HepG2 (cell line): ENCODE results near the gene ZBTB46. TPM values are rescaled to one million over a fixed set of nuclear protein-coding genes. Genes with fewer than 3 reads are reported as not detected.

ENCODE experiments used
- BHLHE40 ChIP-seq: IDR thresholded peaks from 2 replicates; pipeline ENCODE4 v1.6.1; 2011; ENCODE audit warnings: low read length, improper control_type of control experiment
- CCDC6 ChIP-seq: sonication (generic); formaldehyde crosslinking; IDR thresholded peaks from 2 replicates; pipeline ENCODE4 v1.8.1; 2022; ENCODE audit warnings: mild to moderate bottlenecking, missing genetic modification reagents, moderate library complexity
- DBP ChIP-seq: sonication (generic); formaldehyde crosslinking; IDR thresholded peaks from 2 replicates; pipeline ENCODE4 v1.4.0; 2020; ENCODE audit warnings: missing genetic modification reagents; ENCODE audit errors: not compliant biosample characterization
- E2F2 ChIP-seq: sonication (generic); formaldehyde crosslinking; IDR thresholded peaks from 2 replicates; pipeline ENCODE4 v1.4.0; 2020; ENCODE audit warnings: missing genetic modification reagents, borderline replicate concordance
- FOSL1 ChIP-seq: sonication (generic); formaldehyde crosslinking; IDR thresholded peaks from 2 replicates; pipeline ENCODE4 v1.9.0; 2021; ENCODE audit warnings: missing genetic modification reagents, borderline replicate concordance
- KLF11 ChIP-seq: IDR thresholded peaks from 2 replicates; pipeline ENCODE4 v1.6.1; 2016; ENCODE audit warnings: missing compliant biosample characterization
- MAFG ChIP-seq: sonication (generic); formaldehyde crosslinking; IDR thresholded peaks from 2 replicates; pipeline ENCODE4 v1.5.1; 2020; ENCODE audit warnings: mild to moderate bottlenecking, missing genetic modification reagents
- MTA3 ChIP-seq: sonication (generic); formaldehyde crosslinking; IDR thresholded peaks from 2 replicates; pipeline ENCODE4 v1.4.0; 2020; ENCODE audit warnings: missing genetic modification reagents
- NCOR1 ChIP-seq: fragments of 200-600 bp; sonication (generic); IDR thresholded peaks from 2 replicates; pipeline ENCODE4 v1.7.0; 2017; ENCODE audit warnings: antibody characterized with exemption, low read length, borderline replicate concordance
- PHF5A ChIP-seq: IDR thresholded peaks from one replicate; pipeline ENCODE4 v1.6.1; 2018; ENCODE audit warnings: low read depth, missing genetic modification reagents; ENCODE audit not compliant: unreplicated experiment
- RAD21 ChIP-seq: fragments of 450-650 bp; formaldehyde crosslinking; IDR thresholded peaks from 2 replicates; pipeline ENCODE4 v1.5.0; 2020; ENCODE audit warnings: mild to moderate bottlenecking
- RXRA ChIP-seq: sonication (generic); formaldehyde crosslinking; IDR thresholded peaks from 2 replicates; pipeline ENCODE4 v1.5.1; 2020; ENCODE audit warnings: missing genetic modification reagents
- RXRB ChIP-seq: IDR thresholded peaks from 2 replicates; pipeline ENCODE4 v1.6.1; 2016; ENCODE audit warnings: borderline replicate concordance, missing genetic modification reagents, missing compliant biosample characterization
- SALL2 ChIP-seq: sonication (generic); formaldehyde crosslinking; IDR thresholded peaks from 2 replicates; pipeline ENCODE4 v1.8.1; 2023; ENCODE audit warnings: mild to moderate bottlenecking, missing genetic modification reagents, inconsistent platforms
- SNAPC5 ChIP-seq: sonication (generic); formaldehyde crosslinking; IDR thresholded peaks from 2 replicates; pipeline ENCODE4 v1.8.1; 2023; ENCODE audit warnings: mild to moderate bottlenecking, missing genetic modification reagents, borderline replicate concordance
- SRF ChIP-seq: IDR thresholded peaks from 2 replicates; pipeline ENCODE4 v1.6.1; 2011; ENCODE audit warnings: mild to moderate bottlenecking, low read depth, low read length, moderate library complexity
- SYNCRIP ChIP-seq: fragments of 200-400 bp; formaldehyde crosslinking; IDR thresholded peaks from 2 replicates; pipeline ENCODE4 v1.6.1; 2018; ENCODE audit warnings: mild to moderate bottlenecking, low read depth, low read length; ENCODE audit not compliant: insufficient read depth
- TCF7 ChIP-seq: sonication (generic); IDR thresholded peaks from 2 replicates; pipeline ENCODE4 v1.6.1; 2016; ENCODE audit warnings: antibody characterized with exemption, low read depth
- TFDP1 ChIP-seq: IDR thresholded peaks from 2 replicates; pipeline ENCODE4 v1.6.1; 2016; ENCODE audit warnings: missing compliant biosample characterization, missing genetic modification reagents, borderline replicate concordance
- ZBTB2 ChIP-seq: sonication (generic); formaldehyde crosslinking; IDR thresholded peaks from 2 replicates; pipeline ENCODE4 v1.8.0; 2022; ENCODE audit warnings: low read depth, missing genetic modification reagents
- ZFYVE20 ChIP-seq: sonication (generic); formaldehyde crosslinking; IDR thresholded peaks from 2 replicates; pipeline ENCODE4 v1.8.0; 2023; ENCODE audit warnings: low read depth, mild to moderate bottlenecking, moderate library complexity, missing genetic modification reagents, borderline replicate concordance
- ZKSCAN8 ChIP-seq: IDR thresholded peaks from 2 replicates; pipeline ENCODE4 v1.6.1; 2016; ENCODE audit warnings: borderline replicate concordance, missing genetic modification reagents, missing compliant biosample characterization
- ZNF138 ChIP-seq: sonication (generic); formaldehyde crosslinking; IDR thresholded peaks from 2 replicates; pipeline ENCODE4 v1.5.0; 2020; ENCODE audit warnings: mild to moderate bottlenecking, low read depth, missing genetic modification reagents
- ZNF431 ChIP-seq: sonication (generic); formaldehyde crosslinking; IDR thresholded peaks from 2 replicates; pipeline ENCODE4 v1.9.0; 2022; ENCODE audit warnings: missing genetic modification reagents, low read depth, mild to moderate bottlenecking, borderline replicate concordance
- ZNF441 ChIP-seq: sonication (generic); formaldehyde crosslinking; IDR thresholded peaks from 2 replicates; pipeline ENCODE4 v1.7.0; 2021; ENCODE audit warnings: missing genetic modification reagents, borderline replicate concordance
- ZSCAN12 ChIP-seq: sonication (generic); formaldehyde crosslinking; IDR thresholded peaks from 2 replicates; pipeline ENCODE4 v1.9.0; 2021; ENCODE audit warnings: mild to moderate bottlenecking, missing genetic modification reagents
- ZSCAN22 ChIP-seq: sonication (generic); formaldehyde crosslinking; IDR thresholded peaks from 2 replicates; pipeline ENCODE4 v1.4.0; 2020; ENCODE audit warnings: mild to moderate bottlenecking, missing genetic modification reagents
- polyA plus RNA-seq, 8 experiments: library from polyadenylated mRNA; depleted of rRNA in 3 of 8; stranded (reverse) in 7 of 8; unstranded in 1 of 8; fragments of >200 nt; fragmentation: Illumina TruSeq in 4 of 8; extraction: Trizol in 4 of 8; gene quantifications; 2 replicates each; pipeline versions ENCODE4 v1.2.1 to v1.2.3, GENCODE V29; 2011 to 2016; ENCODE audit warnings: low read depth in 4 of 8, missing spikeins in 1 of 8, mixed read lengths in 1 of 8; ENCODE audit not compliant: insufficient read depth in 1 of 8
- total RNA-seq, 5 experiments: library from RNA; depleted of rRNA; stranded (reverse); fragments of >200 nt; fragmentation: Illumina TruSeq; extraction: Trizol; gene quantifications; 2 replicates each; pipeline ENCODE4 v1.2.3, GENCODE V29; 2016; ENCODE audit warnings: low read depth in 1 of 5

The ZBTB46 gene
- total and polyA plus RNA-seq, 2 of the 13 experiments (the other 11 are each of a cell fraction or from before 2014, with no cell fraction given): 1.6 to 13.5 TPM

- TF ChIP-seq KLF11 (no peak), ZNF441 (CRISPR knock-in tag) (no peak), ZKSCAN8 (no peak), MAFG (no peak), ZNF431 (CRISPR knock-in tag) (no peak), NCOR1 (peak; percentile 83), ZBTB2 (CRISPR knock-in tag) (no peak; the same call in 1 of the 2 replicates), TCF7 (no peak), CCDC6 (CRISPR knock-in tag) (no peak), SALL2 (CRISPR knock-in tag) (no peak), DBP (CRISPR knock-in tag) (no peak), E2F2 (CRISPR knock-in tag) (no peak), MTA3 (CRISPR knock-in tag) (no peak), RXRB (CRISPR knock-in tag) (no peak), RXRA (CRISPR knock-in tag) (peak; percentile 9), ZNF138 (CRISPR knock-in tag) (no peak), RAD21 (peak; percentile 15; the same call in 1 of the 2 replicates), SRF (no peak), SYNCRIP (no peak), PHF5A (CRISPR knock-in tag) (no peak), ZSCAN12 (CRISPR knock-in tag) (no peak), FOSL1 (CRISPR knock-in tag) (no peak), TFDP1 (CRISPR knock-in tag) (no peak), BHLHE40 (no peak), SNAPC5 (CRISPR knock-in tag) (no peak), ZSCAN22 (CRISPR knock-in tag) (peak; percentile 69; the same call in 1 of the 2 replicates), ZFYVE20 (no peak)
Observed at GRCh38 chr20:63744574-63745423, 86.3 kb downstream of the ZBTB46 start (continued).
